Ovary (tissue), 9 donors: ENCODE data around the gene THADA. TPM values are rescaled to one million over a fixed set of nuclear protein-coding genes. Genes with fewer than 3 reads are reported as not detected.
A peak's percentile ranks its signal among the peaks of the same experiment; 100 is the strongest.

Experiments used
- DNase-seq, 5 donors: peaks; one replicate each; pipeline ENCODE4 v3.0.0-alpha.2; 2019 to 2020
- H3K27ac ChIP-seq, 2 donors: fragments of 200-600 bp; one replicate each; pipeline versions ENCODE4 v1.5.1 to v1.8.0; 2019 to 2022
- H3K27me3 ChIP-seq: fragments of 200-600 bp; one replicate; pipeline ENCODE4 v1.8.0; 2022
- H3K36me3 ChIP-seq: fragments of 200-600 bp; sonication (generic); one replicate; pipeline ENCODE4 v1.5.1; 2019
- H3K4me1 ChIP-seq: one replicate; pipeline ENCODE4 v1.8.1; 2013; ENCODE audit warnings: mild to moderate bottlenecking, moderate library complexity; ENCODE audit not compliant: insufficient read depth
- H3K4me3 ChIP-seq: fragments of 200-600 bp; sonication (generic); one replicate; pipeline ENCODE4 v1.5.1; 2017
- H3K9me3 ChIP-seq, 2 donors: fragments of 200-600 bp in 1 of 2; sonication (generic) in 1 of 2; one replicate each; pipeline versions ENCODE4 v1.5.1 to v1.8.1; 2013 to 2019; ENCODE audit warnings: mild to moderate bottlenecking in 1 of 2, moderate library complexity in 1 of 2
- CTCF ChIP-seq, 3 donors: fragments of 450-650 bp in 2 of 3; fragments of 200-600 bp in 1 of 3; IDR thresholded peaks; one replicate each; pipeline versions ENCODE4 v1.5.1 to v1.8.0; 2016 to 2022; ENCODE audit warnings: antibody characterized with exemption in 3 of 3, mild to moderate bottlenecking in 1 of 3
- EP300 ChIP-seq: sonication (generic); formaldehyde crosslinking; IDR thresholded peaks from one replicate; pipeline ENCODE4 v1.6.1; 2017; ENCODE audit warnings: antibody characterized with exemption
- POLR2A ChIP-seq: fragments of 450-650 bp; IDR thresholded peaks from one replicate; pipeline ENCODE4 v1.6.1; 2017; ENCODE audit warnings: antibody characterized with exemption, mild to moderate bottlenecking, moderate library complexity
- WGBS, 3 donors: extraction: QIAGEN DNeasy Blood & Tissue Kit in 1 of 3; methylation state at CpG; one replicate each; pipeline versions ENCODE4 v1.1.5 to v1.1.7; 2013 to 2017; 5-methylcytosine and 5-hydroxymethylcytosine counted together
- intact Hi-C, 4 donors: fragments of 100-400 bp; cut with DNase I; formaldehyde crosslinking; loops; one replicate each; pipeline versions ENCODE4 v1.11.0 to v1.15.1; 2022 to 2023
- polyA plus RNA-seq, 2 donors: library from polyadenylated mRNA; stranded (reverse); fragments of 200-250 nt in 1 of 2; fragments of 350-450 nt in 1 of 2; fragmentation: Illumina TruSeq in 1 of 2; extraction: RNeasy Lipid Tissue Mini Kit (QIAGEN cat#74804) in 1 of 2; gene quantifications; one replicate each; pipeline ENCODE4 v1.2.3, GENCODE V29; 2013 to 2014
- total RNA-seq, 7 donors: library from RNA; depleted of rRNA in 2 of 7; stranded (reverse); fragments of >200 nt in 2 of 7; fragmentation: NEBNext Ultra II Directional in 3 of 7; extraction: Animal tissue kit (Norgen Biotek cat#: 25700) in 3 of 7; gene quantifications; one replicate each; pipeline versions ENCODE4 v1.1.0 to v1.2.4, GENCODE V29; 2016 to 2023
- donor health status: DM: no; HTN: no; CAD: no; lungs with moderate emphysema.
- donor health status: DM: no; HTN: no; CAD: no.
- donor health status: Bipolar disorder and iron deficiency.
- donor health status: DM: yes; HTN: yes; CAD: no.
- donor health status: DM: no; HTN: no; CAD: no.
- donor health status: DM: yes; HTN: yes; CAD: no.

The THADA gene
- total and polyA plus RNA-seq, 9 donors: 14.0 to 46.8 (median 28.6) TPM

GRCh38 chr2:43465234-43465633, 130.6 kb downstream of the THADA start:
- no peak overlapping the region for H3K4me3 ChIP-seq
- no peaks in the 10 kb centered on the region for H3K36me3 ChIP-seq
- TF ChIP-seq CTCF (IDR thresholded peaks at IDR 0.05): no peak
- TF ChIP-seq POLR2A: no peak
- TF ChIP-seq EP300: no peak
- peak overlapping the region in 1 of 2 donors; percentile 67 for H3K27ac ChIP-seq
- WGBS, 3 donors: 51 to 53% (median 52%) methylated on average over 2 of the region's 2 CpGs
- intact Hi-C loops: loop anchor here in 1 of 4 donors (10.0 kb wide), 1 partner anchor 140 kb away; no protein-coding TSS in a partner anchor
- H3K27me3 ChIP-seq: no peaks in the 10 kb centered on the region
- no peaks in the 10 kb centered on the region for H3K9me3 ChIP-seq
- DNase-seq: no peak
- H3K4me1 ChIP-seq: peaks cover 25% of the 10 kb centered on the region

- 4 to 11% (median 5%) methylated on average over 7 of the region's 7 CpGs for WGBS, 3 donors
- DNase-seq: peak; percentile 48 to 73 (median 55)
- Histone ChIP-seq H3K4me1 (peaks cover 26% of the 10 kb centered on the region), H3K36me3 (no peaks in the 10 kb centered on the region), H3K4me3 (no peak overlapping the region), H3K9me3 (no peaks in the 10 kb centered on the region), H3K27ac (peak overlapping the region in 1 of 2 donors; percentile 67), H3K27me3 (no peaks in the 10 kb centered on the region)
- TF ChIP-seq POLR2A: no peak
- no peak for TF ChIP-seq EP300
- TF ChIP-seq CTCF (IDR thresholded peaks at IDR 0.05): peak in 1 of 3 donors; percentile 18
- intact Hi-C loops: loop anchor here in 1 of 4 donors (10.0 kb wide), 1 partner anchor 140 kb away; no protein-coding TSS in a partner anchor
Measured at GRCh38 chr2:43464590-43464989, 131.2 kb downstream of the THADA start.

GRCh38 chr2:43462866-43463641, 132.8 kb downstream of the THADA start:
- Histone ChIP-seq H3K9me3 (no peaks in the 10 kb centered on the region), H3K36me3 (no peaks in the 10 kb centered on the region), H3K27ac (peak overlapping the region in 1 of 2 donors; percentile 67), H3K4me3 (no peak overlapping the region), H3K4me1 (peaks cover 23% of the 10 kb centered on the region), H3K27me3 (no peaks in the 10 kb centered on the region)
- intact Hi-C loops: loop anchor here in 1 of 4 donors (10.0 kb wide), 1 partner anchor 138 kb away; no protein-coding TSS in a partner anchor
- TF ChIP-seq CTCF (IDR thresholded peaks at IDR 0.05) (no peak), EP300 (no peak), POLR2A (no peak)
- no peak for DNase-seq
- WGBS, 3 donors: 6 to 21% (median 11%) methylated on average over 4 of the region's 4 CpGs

- 27 to 47% (median 38%) methylated on average over 3 of the region's 3 CpGs for WGBS, 3 donors
- Histone ChIP-seq H3K27me3 (no peaks in the 10 kb centered on the region), H3K4me3 (no peak overlapping the region), H3K36me3 (no peaks in the 10 kb centered on the region), H3K9me3 (no peaks in the 10 kb centered on the region), H3K4me1 (peaks cover 21% of the 10 kb centered on the region), H3K27ac (peak overlapping the region in 1 of 2 donors; percentile 49)
- DNase-seq: no peak
- intact Hi-C loops: loop anchor here in 1 of 4 donors (10.0 kb wide), 1 partner anchor 137 kb away; no protein-coding TSS in a partner anchor
- TF ChIP-seq POLR2A: no peak
Measured at GRCh38 chr2:43461453-43462073, 134.3 kb downstream of the THADA start.
